HEK293T (cell line): ENCODE data around the gene LYPD6B.

Source experiments
- CTCF ChIA-PET: fragments of 350-600 bp; formaldehyde crosslinking; extraction: SDS; loops from one replicate; lab custom pipeline; 2021; ENCODE audit warnings: antibody characterized with exemption, inconsistent platforms; lab: Yijun Ruan, JAX
- POLR2A ChIA-PET: fragments of 350-600 bp; formaldehyde crosslinking; extraction: SDS; loops from one replicate; lab custom pipeline; 2020; ENCODE audit warnings: antibody characterized with exemption, inconsistent platforms; lab: Yijun Ruan, JAX
- DNase-seq: peaks from one replicate; pipeline ENCODE4 v3.0.0; 2012; ENCODE audit warnings: mixed read lengths; ENCODE audit errors: extremely low spot score
- ARNT ChIP-seq: fragments of 450-650 bp; IDR thresholded peaks from 2 replicates; pipeline ENCODE4 v1.6.1; 2017; ENCODE audit warnings: mild to moderate bottlenecking
- BHLHE40 ChIP-seq: fragments of 450-650 bp; IDR thresholded peaks from 2 replicates; pipeline ENCODE4 v1.6.1; 2016; ENCODE audit warnings: mild to moderate bottlenecking, moderate library complexity, borderline replicate concordance
- CTBP1 ChIP-seq: fragments of 450-650 bp; IDR thresholded peaks from 2 replicates; pipeline ENCODE4 v1.6.1; 2016; ENCODE audit warnings: borderline replicate concordance
- ELF4 ChIP-seq: fragments of 450-650 bp; IDR thresholded peaks from 2 replicates; pipeline ENCODE4 v1.6.1; 2017; ENCODE audit warnings: antibody characterized with exemption
- FOXA1 ChIP-seq: fragments of 450-650 bp; IDR thresholded peaks from 2 replicates; pipeline ENCODE4 v1.6.1; 2016; ENCODE audit warnings: mild to moderate bottlenecking
- FOXK2 ChIP-seq: fragments of 450-650 bp; IDR thresholded peaks from 2 replicates; pipeline ENCODE4 v1.6.1; 2016; ENCODE audit warnings: mild to moderate bottlenecking
- FOXM1 ChIP-seq: fragments of 450-650 bp; IDR thresholded peaks from 2 replicates; pipeline ENCODE4 v1.6.1; 2017; ENCODE audit warnings: mild to moderate bottlenecking, borderline replicate concordance
- HDGF ChIP-seq: fragments of 450-650 bp; IDR thresholded peaks from 2 replicates; pipeline ENCODE4 v1.6.1; 2017; ENCODE audit warnings: antibody characterized with exemption, borderline replicate concordance
- L3MBTL2 ChIP-seq: fragments of 450-650 bp; conservative IDR thresholded peaks from 2 replicates; pipeline ENCODE4 v1.6.1; 2016; ENCODE audit warnings: mild to moderate bottlenecking
- LEF1 ChIP-seq: fragments of 450-650 bp; IDR thresholded peaks from 2 replicates; pipeline ENCODE4 v1.6.1; 2017; ENCODE audit warnings: mild to moderate bottlenecking, borderline replicate concordance
- NFRKB ChIP-seq: fragments of 450-650 bp; IDR thresholded peaks from 2 replicates; pipeline ENCODE4 v1.6.1; 2016; ENCODE audit warnings: mild to moderate bottlenecking, moderate library complexity
- SP1 ChIP-seq: fragments of 450-650 bp; IDR thresholded peaks from 2 replicates; pipeline ENCODE4 v1.6.1; 2017
- SUZ12 ChIP-seq: fragments of 450-650 bp; IDR thresholded peaks from 2 replicates; pipeline ENCODE4 v1.6.1; 2016; ENCODE audit warnings: mild to moderate bottlenecking
- TARDBP ChIP-seq: fragments of 450-650 bp; IDR thresholded peaks from 2 replicates; pipeline ENCODE4 v1.6.1; 2016
- ZNF384 ChIP-seq: fragments of 450-650 bp; IDR thresholded peaks from 2 replicates; pipeline ENCODE4 v1.6.1; 2016
- TF ChIP-seq, protein P1 (sequence below): fragments of 450-650 bp; IDR thresholded peaks from 2 replicates; pipeline ENCODE4 v1.6.1; 2016

The LYPD6B gene

GRCh38 chr2:149002378-149002890 is 36.1 kb upstream of the LYPD6B start:
- POLR2A ChIA-PET = no interaction called here
- TF ChIP-seq NFRKB (no peak), TARDBP (no peak), SP1 (no peak), L3MBTL2 (no peak), HDGF (no peak), ARNT (no peak), ELF4 (no peak), CTBP1 (no peak), BHLHE40 (no peak), SUZ12 (no peak), FOXM1 (no peak), FOXA1 (no peak), LEF1 (no peak), ZNF384 (no peak), FOXK2 (no peak)
- TF ChIP-seq, protein P1, sequence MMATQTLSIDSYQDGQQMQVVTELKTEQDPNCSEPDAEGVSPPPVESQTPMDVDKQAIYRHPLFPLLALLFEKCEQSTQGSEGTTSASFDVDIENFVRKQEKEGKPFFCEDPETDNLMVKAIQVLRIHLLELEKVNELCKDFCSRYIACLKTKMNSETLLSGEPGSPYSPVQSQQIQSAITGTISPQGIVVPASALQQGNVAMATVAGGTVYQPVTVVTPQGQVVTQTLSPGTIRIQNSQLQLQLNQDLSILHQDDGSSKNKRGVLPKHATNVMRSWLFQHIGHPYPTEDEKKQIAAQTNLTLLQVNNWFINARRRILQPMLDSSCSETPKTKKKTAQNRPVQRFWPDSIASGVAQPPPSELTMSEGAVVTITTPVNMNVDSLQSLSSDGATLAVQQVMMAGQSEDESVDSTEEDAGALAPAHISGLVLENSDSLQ = no peak
- CTCF ChIA-PET = no interaction called here
- DNase-seq = no peak

DNA sequence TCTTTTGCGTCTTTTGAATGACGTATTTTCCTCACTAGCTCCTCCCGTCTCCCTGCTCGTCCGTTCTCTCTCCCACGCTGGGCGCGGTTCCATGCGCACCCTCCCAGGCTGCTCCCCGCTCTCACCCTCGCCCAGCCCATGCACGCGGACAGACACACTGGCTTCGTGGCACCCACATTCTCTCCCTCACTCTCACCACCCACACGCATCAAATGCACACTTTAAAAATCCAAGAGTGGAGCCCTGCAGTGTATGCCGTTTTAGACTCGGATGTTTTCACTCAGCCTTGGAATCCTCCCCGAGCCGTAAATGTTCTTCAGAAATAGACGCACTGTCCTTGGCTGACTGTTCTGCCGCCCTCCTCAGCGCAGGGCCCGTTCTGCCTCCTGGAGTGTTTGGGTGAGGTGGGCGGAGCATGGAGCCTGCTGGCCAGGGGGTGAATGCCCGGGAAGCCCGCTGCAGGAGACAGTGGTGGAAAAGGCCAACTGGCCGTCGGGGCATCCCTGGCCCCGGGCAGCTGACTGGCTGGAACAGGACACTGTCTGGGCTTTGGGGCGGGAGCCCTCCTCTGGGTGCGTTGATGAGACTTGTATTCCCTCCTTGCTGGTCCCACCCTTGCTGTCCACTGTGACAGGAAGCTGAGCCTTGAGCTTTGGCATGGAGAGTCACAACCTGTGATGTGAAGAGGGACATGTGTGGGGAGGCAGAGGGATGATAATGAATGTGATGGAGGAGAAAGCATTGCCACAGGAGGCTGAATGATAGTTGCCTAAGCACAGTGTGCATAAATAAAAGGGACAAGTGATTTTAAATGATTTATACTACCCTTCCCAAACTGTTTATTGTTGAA is 35.4 kb upstream of the LYPD6B start:
- ChIA-PET POLR2A (no interaction called here), CTCF (no interaction called here)
- TF ChIP-seq SUZ12 (no peak), NFRKB (no peak), HDGF (no peak), FOXM1 (no peak), FOXK2 (no peak), TARDBP (no peak), FOXA1 (no peak), ARNT (no peak)
- DNase-seq = no peak

DNA sequence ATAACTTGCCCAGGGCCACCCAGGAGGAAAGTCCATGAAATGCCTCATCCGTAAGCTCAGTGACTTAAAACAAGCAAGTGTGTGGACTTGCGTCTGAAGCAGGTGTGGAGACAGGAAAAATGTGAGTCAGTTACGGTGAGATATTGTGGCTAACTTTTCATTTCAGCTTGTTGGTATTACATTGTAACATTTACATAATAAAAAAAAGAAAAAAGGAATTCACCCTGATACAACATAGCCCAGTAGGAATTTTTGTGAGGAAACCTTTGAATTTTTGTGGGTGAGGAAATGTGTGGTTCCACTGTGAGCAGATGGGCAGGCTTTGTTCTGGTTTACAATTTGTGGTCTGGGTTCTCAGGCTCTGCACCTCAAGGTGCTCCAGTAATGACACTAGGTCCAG is 33.7 kb upstream of the LYPD6B start:
- POLR2A ChIA-PET = no interaction called here
- CTCF ChIA-PET = no interaction called here
- no peak for DNase-seq
- no peak for TF ChIP-seq FOXK2
- TF ChIP-seq SP1 = no peak

- TF ChIP-seq ARNT (no peak), ZNF384 (no peak), HDGF (no peak), SUZ12 (no peak), FOXK2 (no peak), LEF1 (no peak), L3MBTL2 (no peak), FOXA1 (no peak), CTBP1 (no peak), FOXM1 (no peak), TARDBP (no peak)
- TF ChIP-seq, protein P1 = no peak
- POLR2A ChIA-PET = no interaction called here
- CTCF ChIA-PET = no interaction called here
- no peak for DNase-seq
These were observed 32.9 kb upstream of the LYPD6B start for GRCh38 chr2:149005471-149006077.

DNA sequence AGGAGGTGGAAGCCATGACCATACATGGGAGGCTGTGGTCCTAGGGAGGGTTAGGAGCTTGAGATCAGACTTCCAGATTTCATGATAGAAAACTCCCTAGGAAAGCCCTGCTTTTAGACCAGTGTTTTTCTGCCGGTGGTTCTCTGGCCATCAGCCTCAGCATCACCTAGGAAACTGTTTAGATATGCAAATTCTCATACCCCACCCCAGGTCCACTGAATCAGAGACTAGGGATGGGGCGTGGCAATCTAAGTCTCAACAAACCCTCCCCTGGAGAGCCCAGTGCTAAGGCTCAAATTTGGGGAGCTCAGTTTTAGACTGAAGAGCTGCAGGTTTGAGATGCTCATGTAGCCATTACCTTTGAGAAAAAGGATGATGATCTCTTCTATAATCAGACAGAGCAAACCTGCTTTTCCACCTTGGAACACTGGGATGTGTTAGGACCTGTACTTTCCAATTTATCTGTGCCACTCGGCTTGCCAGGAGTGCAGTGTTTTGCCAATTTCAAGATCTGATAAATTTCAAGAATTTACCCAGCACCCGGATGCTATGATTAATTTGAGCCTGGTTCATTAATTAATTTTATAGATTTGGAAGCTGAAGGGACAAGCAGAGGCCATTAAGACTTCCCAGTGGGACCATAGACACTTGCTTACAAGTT is 31.5 kb upstream of the LYPD6B start:
- CTCF ChIA-PET = no interaction called here
- POLR2A ChIA-PET = no interaction called here
- TF ChIP-seq FOXM1 (no peak), HDGF (no peak)
- DNase-seq = no peak

DNA sequence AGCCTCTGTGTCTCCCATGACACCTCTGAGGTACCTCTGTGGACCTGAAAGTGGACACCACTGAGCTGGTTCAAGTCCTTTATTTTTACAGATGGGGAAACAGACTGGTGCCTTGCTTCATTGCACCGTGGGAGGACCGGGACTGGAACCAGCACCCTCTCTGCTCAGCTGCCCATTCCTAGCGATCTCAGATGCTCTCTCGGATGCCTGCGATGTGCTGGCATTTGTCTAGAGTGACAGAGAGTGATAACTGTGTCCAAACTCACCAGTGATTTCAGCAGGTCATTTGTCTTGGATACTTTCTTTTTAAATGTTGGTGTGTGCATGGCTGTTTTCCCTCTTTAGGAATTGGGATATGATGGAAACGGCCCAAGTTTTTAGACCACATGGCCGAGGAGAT is 30.1 kb upstream of the LYPD6B start:
- POLR2A ChIA-PET = no interaction called here
- no peak for TF ChIP-seq CTBP1
- CTCF ChIA-PET = no interaction called here
- DNase-seq = no peak

DNA sequence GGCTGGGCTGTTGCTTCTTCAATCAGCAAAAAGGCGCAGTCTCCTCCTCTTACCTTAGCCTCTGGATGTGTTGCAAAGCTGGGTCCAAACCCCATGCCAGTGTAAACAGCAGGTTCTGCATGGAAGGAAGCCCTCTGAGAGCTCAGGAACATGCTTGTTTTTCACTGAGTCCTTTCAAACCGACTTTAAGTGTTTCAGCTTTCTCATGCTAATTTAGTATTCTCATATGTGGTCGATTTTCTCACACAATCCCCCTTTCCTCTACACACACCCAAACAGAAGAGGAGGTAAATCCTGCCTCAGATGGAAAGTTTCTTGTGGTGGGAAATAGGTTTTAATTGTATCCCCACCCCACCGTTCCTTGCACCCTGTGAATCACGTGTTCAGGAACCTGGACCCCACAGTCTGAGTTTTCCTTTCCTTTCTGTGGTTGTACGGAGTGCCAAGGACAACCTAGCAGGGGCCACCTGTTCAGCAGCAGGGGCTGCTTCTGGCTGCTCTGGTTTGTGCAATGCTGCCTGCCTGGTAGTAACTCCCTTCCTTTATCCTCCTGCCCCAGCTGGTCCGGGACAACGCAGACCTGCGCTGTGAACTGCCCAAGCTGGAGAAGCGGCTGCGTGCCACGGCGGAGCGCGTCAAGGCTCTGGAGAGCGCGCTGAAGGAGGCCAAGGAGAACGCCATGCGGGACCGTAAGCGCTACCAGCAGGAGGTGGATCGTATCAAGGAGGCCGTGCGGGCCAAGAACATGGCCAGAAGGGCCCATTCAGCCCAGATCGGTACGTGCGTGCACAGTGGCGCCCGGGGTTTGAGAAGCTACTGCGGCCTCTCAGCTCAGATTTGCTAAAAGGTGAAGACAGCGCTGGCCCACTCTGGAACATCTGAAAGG is 28.7 kb upstream of the LYPD6B start:
- CTCF ChIA-PET = no interaction called here
- TF ChIP-seq HDGF (no peak), FOXK2 (no peak), CTBP1 (no peak), ELF4 (no peak), SP1 (no peak), LEF1 (no peak), FOXA1 (no peak), NFRKB (no peak), SUZ12 (no peak), L3MBTL2 (no peak), FOXM1 (no peak), ARNT (no peak), TARDBP (no peak), ZNF384 (no peak)
- TF ChIP-seq, protein P1 = no peak
- POLR2A ChIA-PET = no interaction called here
- DNase-seq = no peak
